Heart left ventricle (tissue), 13 donors: ENCODE results near the gene TTC6.

Experiments used
- POLR2A ChIP-seq, 2 donors: fragments of 450-650 bp; IDR thresholded peaks; one replicate each; pipeline ENCODE4 v1.6.1; 2017; ENCODE audit warnings: antibody characterized with exemption in 2 of 2, mild to moderate bottlenecking in 2 of 2, moderate library complexity in 2 of 2
- TF ChIP-seq, protein P1 (sequence below), 12 donors: fragments of 200-600 bp; sonication (generic) in 4 of 12; IDR thresholded peaks; one replicate each; pipeline versions ENCODE4 v1.5.0 to v1.8.0; 2018 to 2022; ENCODE audit warnings: antibody characterized with exemption in 12 of 12, mild to moderate bottlenecking in 5 of 12
- donor health status: ischemic (EF 13 %, LVEDD 7.1; RV severe dilation, severe dysfunction).
- donor health status: DM: no; HTN: yes; CAD: no.
- donor health status: DM: no; HTN: no; CAD: no.
- donor health status: ischemic (EF 25% LVEDD 6.9; RV normal size, moderate dysfunction).
- donor health status: ischemic (EF 25% LVEDD 5.7; RV mildly dilated, moderate dysfunction).
- donor health status: ischemic (EF 35%, LVEDD 5.7; RV mildly dilated, moderate dysfunction).
- donor health status: nonischemic (EF 11% LVEDD 7.7; RV severe dilation, severe dysfunction).
- donor health status: DM: yes; HTN: yes; CAD: no.
- donor health status: PGD.
- donor health status: ischemic (EF 29% LVEDD 5.4; RV normal size, mild dysfunction).
- donor health status: nonischemic (EF 23%, LVEDD 6.1; RV moderate dilation, normal function).

DNA sequence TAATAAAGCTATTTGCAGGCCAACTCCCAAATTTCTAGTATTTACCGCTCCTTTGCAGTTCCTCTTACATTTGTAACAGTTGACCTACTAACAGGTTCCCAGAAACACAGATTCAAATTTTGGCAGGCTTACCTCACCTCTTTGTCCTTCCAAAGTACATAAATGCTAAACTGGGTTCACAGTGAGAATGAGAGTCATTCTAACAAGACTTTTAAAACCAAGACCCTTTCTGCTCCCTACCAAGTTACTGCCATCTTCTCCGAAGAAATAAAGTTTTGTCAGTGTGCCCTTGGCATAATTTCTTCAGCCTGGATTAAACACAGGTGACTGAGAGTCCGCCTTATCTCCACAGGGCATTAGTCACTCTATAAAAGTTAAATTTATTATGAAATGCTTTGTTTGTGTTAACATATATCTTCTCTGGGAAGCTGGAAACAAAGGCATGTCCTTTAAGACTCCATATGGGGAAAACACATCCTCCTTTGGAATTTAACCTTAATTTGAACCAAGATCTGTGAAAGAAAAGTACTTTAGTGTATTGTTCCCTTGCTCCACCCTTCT, 28.5 kb upstream of the TTC6 start:
- TF ChIP-seq, protein P1, sequence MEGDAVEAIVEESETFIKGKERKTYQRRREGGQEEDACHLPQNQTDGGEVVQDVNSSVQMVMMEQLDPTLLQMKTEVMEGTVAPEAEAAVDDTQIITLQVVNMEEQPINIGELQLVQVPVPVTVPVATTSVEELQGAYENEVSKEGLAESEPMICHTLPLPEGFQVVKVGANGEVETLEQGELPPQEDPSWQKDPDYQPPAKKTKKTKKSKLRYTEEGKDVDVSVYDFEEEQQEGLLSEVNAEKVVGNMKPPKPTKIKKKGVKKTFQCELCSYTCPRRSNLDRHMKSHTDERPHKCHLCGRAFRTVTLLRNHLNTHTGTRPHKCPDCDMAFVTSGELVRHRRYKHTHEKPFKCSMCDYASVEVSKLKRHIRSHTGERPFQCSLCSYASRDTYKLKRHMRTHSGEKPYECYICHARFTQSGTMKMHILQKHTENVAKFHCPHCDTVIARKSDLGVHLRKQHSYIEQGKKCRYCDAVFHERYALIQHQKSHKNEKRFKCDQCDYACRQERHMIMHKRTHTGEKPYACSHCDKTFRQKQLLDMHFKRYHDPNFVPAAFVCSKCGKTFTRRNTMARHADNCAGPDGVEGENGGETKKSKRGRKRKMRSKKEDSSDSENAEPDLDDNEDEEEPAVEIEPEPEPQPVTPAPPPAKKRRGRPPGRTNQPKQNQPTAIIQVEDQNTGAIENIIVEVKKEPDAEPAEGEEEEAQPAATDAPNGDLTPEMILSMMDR (IDR thresholded peaks at IDR 0.05), result no peak
- no peak for TF ChIP-seq POLR2A (IDR thresholded peaks at IDR 0.05)
